Peyer's patch (tissue), 4 donors: ENCODE data around the gene PCNT. TPM values are rescaled to one million over a fixed set of nuclear protein-coding genes. Genes with fewer than 3 reads are reported as not detected.

Experiments
- DNase-seq, 3 donors: peaks; one replicate each; pipeline ENCODE4 v3.0.0-alpha.2; 2017 to 2019
- H3K27ac ChIP-seq, 4 donors: fragments of 200-600 bp; sonication (generic); one replicate each; pipeline ENCODE4 v1.5.1; 2016 to 2019
- H3K27me3 ChIP-seq, 2 donors: fragments of 200-600 bp; sonication (generic); one replicate each; pipeline ENCODE4 v1.5.1; 2019
- H3K36me3 ChIP-seq, 3 donors: fragments of 200-600 bp; sonication (generic); one replicate each; pipeline ENCODE4 v1.5.1; 2016 to 2019
- H3K4me1 ChIP-seq, 4 donors: fragments of 200-600 bp; sonication (generic); one replicate each; pipeline ENCODE4 v1.5.1; 2016 to 2019
- H3K4me3 ChIP-seq, 4 donors: fragments of 200-600 bp; sonication (generic); 1 replicate in 3 of 4; 2 replicates in 1 of 4; pipeline ENCODE4 v1.5.1; 2016 to 2019; ENCODE audit warnings: mild to moderate bottlenecking in 1 of 4
- H3K9me3 ChIP-seq, 4 donors: fragments of 200-600 bp; sonication (generic); one replicate each; pipeline ENCODE4 v1.5.1; 2016 to 2019; ENCODE audit warnings: mild to moderate bottlenecking in 1 of 4
- CTCF ChIP-seq, 6 experiments: fragments of 450-650 bp in 4 of 6; fragments of 200-600 bp in 2 of 6; sonication (generic) in 1 of 6; IDR thresholded peaks; one replicate each; pipeline ENCODE4 v1.5.1; 2017 to 2019; ENCODE audit warnings: antibody characterized with exemption in 6 of 6, mild to moderate bottlenecking in 3 of 6, moderate library complexity in 1 of 6
- POLR2A ChIP-seq, 2 donors: fragments of 450-650 bp; IDR thresholded peaks; one replicate each; pipeline ENCODE4 v1.5.1; 2017; ENCODE audit warnings: antibody characterized with exemption in 2 of 2, mild to moderate bottlenecking in 2 of 2, moderate library complexity in 2 of 2
- total RNA-seq, 4 donors: library from RNA; depleted of rRNA; stranded (reverse); fragments of >200 nt; gene quantifications; one replicate each; pipeline ENCODE4 v1.1.0, GENCODE V29; 2016

Gene PCNT
- total RNA-seq, 4 donors from 2014 or later: 29.2 to 119 (median 59.5) TPM

- Histone ChIP-seq H3K4me1 (no peaks in the 10 kb centered on the region), H3K27me3 (no peaks in the 10 kb centered on the region), H3K9me3 (no peaks in the 10 kb centered on the region), H3K4me3 (no peak overlapping the region), H3K27ac (no peak overlapping the region), H3K36me3 (peaks cover 0 to 42% (median 0%) of the 10 kb centered on the region in 3 donors)
- TF ChIP-seq POLR2A (IDR thresholded peaks at IDR 0.05): no peak
- no peak for DNase-seq
Observed at GRCh38 chr21:46384556-46384955, 60.6 kb downstream of the PCNT start.

- no peak for DNase-seq
- Histone ChIP-seq H3K27me3 (no peaks in the 10 kb centered on the region), H3K27ac (no peak overlapping the region), H3K36me3 (peaks cover 0 to 56% (median 0%) of the 10 kb centered on the region in 3 donors), H3K9me3 (no peaks in the 10 kb centered on the region), H3K4me1 (no peaks in the 10 kb centered on the region), H3K4me3 (no peak overlapping the region)
- TF ChIP-seq POLR2A (IDR thresholded peaks at IDR 0.05) (no peak), CTCF (IDR thresholded peaks at IDR 0.05) (no peak)
Observed at GRCh38 chr21:46385846-46386733, 62.1 kb downstream of the PCNT start.

- TF ChIP-seq POLR2A (IDR thresholded peaks at IDR 0.05) (no peak), CTCF (IDR thresholded peaks at IDR 0.05) (no peak)
- no peaks in the 10 kb centered on the region for H3K9me3 ChIP-seq
- H3K27me3 ChIP-seq: no peaks in the 10 kb centered on the region
- H3K27ac ChIP-seq: no peak overlapping the region
- no peak for DNase-seq
- H3K4me1 ChIP-seq: no peaks in the 10 kb centered on the region
- no peak overlapping the region for H3K4me3 ChIP-seq
- peaks cover 0 to 58% (median 0%) of the 10 kb centered on the region in 3 donors for H3K36me3 ChIP-seq
Observed at GRCh38 chr21:46386734-46387088, 62.8 kb downstream of the PCNT start.

GRCh38 chr21:46388206-46388880 is 64.4 kb downstream of the PCNT start:
- Histone ChIP-seq H3K27ac (no peak overlapping the region), H3K27me3 (no peaks in the 10 kb centered on the region), H3K4me3 (no peak overlapping the region), H3K9me3 (no peaks in the 10 kb centered on the region), H3K36me3 (peaks cover 0 to 57% (median 0%) of the 10 kb centered on the region in 3 donors), H3K4me1 (no peaks in the 10 kb centered on the region)
- no peak for TF ChIP-seq CTCF (IDR thresholded peaks at IDR 0.05)
- TF ChIP-seq POLR2A (IDR thresholded peaks at IDR 0.05): no peak
- DNase-seq: no peak

- H3K27me3 ChIP-seq: no peaks in the 10 kb centered on the region
- peaks cover 0 to 62% (median 0%) of the 10 kb centered on the region in 3 donors for H3K36me3 ChIP-seq
- no peak for DNase-seq
- H3K27ac ChIP-seq: no peak overlapping the region
- TF ChIP-seq POLR2A (IDR thresholded peaks at IDR 0.05) (no peak), CTCF (IDR thresholded peaks at IDR 0.05) (no peak)
- H3K9me3 ChIP-seq: no peaks in the 10 kb centered on the region
- H3K4me3 ChIP-seq: no peak overlapping the region
- no peaks in the 10 kb centered on the region for H3K4me1 ChIP-seq
Observed at GRCh38 chr21:46388896-46389295, 64.9 kb downstream of the PCNT start.
